HUDEP-2 (cell line): Measurements from ENCODE around the gene FBXL3.
"Not testable (repeated sequence)": the region's sequence is repeated elsewhere in the genome, so short reads cannot be mapped to it uniquely, and the experiment has no call there.

Experiments used
- DNase-seq, 76 experiments: peaks; one replicate each; lab custom pipeline; 2025; ENCODE audit not compliant: unreplicated experiment in 76 of 76; lab: John Stamatoyannopoulos, UW

FBXL3 gene

GRCh38 chr13:76991796-76992547 is 35.0 kb downstream of the FBXL3 start, which contains the start of gene CLN5:
TSS of gene CLN5 (plus strand) at chr13:76992081. CDS start at chr13:76992099, 18 bp downstream.
- peak in 75 of 76 experiments; percentile 14 to 93 (median 86) for DNase-seq

- DNase-seq = peak in 2 of 76 experiments; percentile 36 to 37
Measured at GRCh38 chr13:76991432-76991795, 35.5 kb downstream of the FBXL3 start.

GRCh38 chr13:76983676-76984075 is 43.3 kb downstream of the FBXL3 start:
- no peak for DNase-seq

DNA sequence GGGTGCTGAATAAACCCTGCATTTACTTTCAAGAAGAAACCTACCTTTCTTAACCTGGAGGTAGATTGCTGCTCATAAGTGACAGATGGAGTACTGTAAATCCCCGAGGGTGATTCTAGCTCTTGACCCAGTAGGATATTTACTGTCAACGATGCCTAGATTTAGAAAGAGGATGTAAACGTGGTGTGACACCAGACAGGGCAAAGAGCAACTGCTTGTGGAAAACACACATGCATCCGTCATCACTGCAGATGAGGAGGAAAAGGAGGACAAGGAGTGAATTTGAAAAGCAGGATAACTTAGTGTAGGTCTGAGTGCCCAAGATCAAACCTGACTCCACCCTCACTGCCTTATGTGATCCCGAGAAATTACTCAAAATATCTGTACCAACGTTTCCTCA is 44.9 kb downstream of the FBXL3 start:
- DNase-seq = no peak

DNA sequence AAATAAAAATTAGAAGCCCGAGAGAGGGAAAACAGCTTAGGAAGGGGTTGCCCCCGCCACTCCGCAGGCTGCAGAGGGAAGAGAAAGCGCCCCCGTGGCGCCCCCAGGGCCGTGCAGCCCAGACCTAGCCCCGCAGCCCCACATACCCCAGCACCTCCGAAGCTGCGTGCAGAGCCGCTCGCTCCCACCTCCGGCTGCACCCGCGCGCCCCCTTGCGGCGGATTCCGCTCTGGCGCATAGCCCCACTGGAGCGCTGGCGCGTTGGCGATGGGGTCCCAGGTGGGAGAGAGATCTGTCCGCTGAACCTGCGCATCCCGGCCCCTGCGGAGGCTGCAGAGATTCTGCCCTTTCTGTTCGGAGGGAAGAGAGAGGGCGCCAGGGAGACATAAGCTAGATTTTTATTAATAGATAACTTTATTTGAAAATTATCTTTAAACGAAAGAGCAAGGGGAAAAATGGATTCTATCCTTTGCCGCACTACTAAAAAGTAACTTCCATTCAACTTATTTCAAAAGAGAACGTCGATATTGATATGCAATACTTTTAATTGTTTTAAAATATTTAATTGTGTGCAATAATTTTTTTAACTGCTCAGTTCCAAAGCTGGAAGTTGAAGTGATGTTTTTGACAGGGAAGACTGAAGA is 46.8 kb downstream of the FBXL3 start:
- DNase-seq = peak in 68 of 76 experiments; percentile 4 to 80 (median 52)

GRCh38 chr13:76976929-76977328 is 50.0 kb downstream of the FBXL3 start:
- no peak for DNase-seq

GRCh38 chr13:76976490-76976889 is 50.5 kb downstream of the FBXL3 start:
- DNase-seq = no peak

DNA sequence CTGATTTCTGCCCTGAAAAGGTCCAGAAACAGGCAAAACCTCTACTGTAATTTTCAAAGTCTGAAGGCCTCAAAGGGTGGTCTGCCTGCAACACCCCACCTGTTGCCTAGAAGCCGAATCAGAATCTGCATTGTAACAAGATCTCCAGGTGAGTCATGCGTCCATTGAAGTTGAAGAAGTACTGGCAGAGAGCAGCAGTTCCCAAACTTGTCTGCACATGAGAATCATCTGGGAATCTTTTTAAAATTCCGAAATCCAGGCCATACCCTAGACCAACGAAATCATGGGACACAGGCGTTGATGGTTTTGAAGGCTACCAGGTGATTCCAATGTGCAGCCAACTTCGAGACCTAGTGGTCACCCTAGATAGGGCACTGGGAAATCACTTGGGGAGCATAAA is 51.1 kb downstream of the FBXL3 start:
- DNase-seq = no peak

GRCh38 chr13:76974618-76974975 is 52.4 kb downstream of the FBXL3 start:
- DNase-seq = no peak

DNA sequence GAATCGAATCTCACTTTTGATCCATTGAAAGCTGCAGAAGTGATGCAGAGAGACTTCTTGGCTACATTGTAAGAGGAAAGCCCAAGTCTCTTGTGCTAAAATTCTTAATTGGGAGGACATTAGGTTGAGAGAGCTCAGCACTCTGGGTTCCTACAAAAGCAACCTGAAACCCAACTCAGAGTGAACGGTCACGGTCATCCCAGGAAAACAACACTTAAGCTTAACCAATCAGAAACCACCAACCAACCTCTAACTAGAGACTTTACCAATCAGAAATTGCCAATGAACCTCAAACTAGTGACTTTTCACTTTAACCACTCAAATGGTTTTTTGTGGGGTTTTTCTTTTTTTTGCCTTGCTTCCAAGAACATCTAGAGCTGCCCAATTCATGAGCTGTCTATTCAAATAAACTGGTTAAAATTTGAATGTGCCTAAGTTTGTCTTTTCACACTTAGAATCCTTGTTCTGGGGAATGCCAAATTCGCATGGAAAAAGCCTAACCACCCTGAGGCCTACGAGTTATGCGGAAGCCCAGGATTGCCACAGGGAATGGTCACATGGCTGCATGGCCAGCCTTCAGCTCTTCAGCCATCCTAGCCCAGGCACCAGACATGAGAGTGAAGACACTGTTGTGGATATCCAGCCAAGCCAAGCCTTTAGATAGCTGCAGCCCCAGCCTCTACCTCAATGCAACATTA is 52.9 kb downstream of the FBXL3 start:
- DNase-seq = no peak

DNA sequence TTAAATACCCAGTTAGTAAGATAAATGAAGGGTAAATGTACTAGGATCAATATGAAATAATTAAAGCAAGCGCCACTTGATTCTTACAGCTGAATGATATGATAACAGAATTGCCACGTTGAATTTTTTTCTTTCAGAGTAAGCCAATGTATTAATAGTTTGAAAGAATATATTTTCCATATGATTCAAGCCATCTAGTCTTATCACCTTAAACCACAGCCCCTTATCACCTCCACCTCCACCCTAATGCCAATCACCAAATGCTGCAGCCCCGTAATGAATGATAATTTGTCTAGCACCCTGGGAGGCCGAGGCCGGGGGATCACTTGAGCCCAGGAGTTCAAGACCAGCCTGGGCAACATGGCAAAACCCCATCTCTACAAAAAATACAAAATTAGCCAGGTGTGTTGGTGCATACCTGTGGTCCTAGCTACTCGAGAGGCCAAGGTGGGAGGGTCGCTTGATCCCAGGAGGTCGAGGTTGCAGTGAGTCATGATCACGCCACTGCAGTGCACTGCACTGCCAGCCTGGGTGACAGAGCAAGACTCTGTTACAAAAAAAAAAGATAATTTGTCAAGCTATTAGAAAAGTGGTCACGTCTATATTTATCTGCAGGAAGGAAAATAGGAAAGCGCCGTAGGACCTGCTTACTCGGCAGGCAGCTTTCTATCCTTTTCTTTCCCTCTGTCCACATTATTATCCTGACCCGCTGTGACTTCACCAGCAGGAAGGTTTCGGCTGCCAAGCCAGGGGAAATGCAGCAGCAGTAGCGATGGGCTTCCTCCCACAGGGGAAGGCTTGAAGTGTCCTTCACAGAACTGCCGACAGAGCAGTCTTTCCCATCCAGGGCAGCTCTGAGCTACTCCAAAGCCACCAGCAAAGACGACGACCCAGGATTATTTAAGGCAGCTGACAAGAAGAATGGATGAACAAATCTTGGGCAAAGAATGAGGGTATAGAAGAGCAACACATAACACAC is 54.8 kb downstream of the FBXL3 start:
- peak in 25 of 76 experiments; percentile 2 to 67 (median 28) for DNase-seq

DNA sequence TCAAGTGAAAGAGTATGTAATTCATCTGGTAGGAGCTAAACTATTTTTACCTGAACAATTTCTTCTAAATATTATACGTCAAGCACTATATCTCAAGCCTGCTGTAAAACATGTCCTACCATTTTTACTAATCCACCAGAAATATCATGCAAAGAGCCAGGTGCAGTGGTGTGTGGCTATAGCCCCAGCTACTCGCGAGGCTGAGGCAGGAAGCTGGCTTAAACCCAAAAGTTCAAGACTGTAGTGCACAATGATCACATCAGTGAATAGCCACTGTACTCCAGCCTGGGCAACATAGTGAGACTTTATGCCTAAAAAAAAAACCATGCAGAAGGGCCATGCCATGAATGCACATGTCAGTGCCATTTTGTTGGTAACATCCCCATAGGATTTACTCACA is 55.7 kb downstream of the FBXL3 start:
- DNase-seq = peak in 8 of 76 experiments; percentile 3 to 33 (median 10)

DNA sequence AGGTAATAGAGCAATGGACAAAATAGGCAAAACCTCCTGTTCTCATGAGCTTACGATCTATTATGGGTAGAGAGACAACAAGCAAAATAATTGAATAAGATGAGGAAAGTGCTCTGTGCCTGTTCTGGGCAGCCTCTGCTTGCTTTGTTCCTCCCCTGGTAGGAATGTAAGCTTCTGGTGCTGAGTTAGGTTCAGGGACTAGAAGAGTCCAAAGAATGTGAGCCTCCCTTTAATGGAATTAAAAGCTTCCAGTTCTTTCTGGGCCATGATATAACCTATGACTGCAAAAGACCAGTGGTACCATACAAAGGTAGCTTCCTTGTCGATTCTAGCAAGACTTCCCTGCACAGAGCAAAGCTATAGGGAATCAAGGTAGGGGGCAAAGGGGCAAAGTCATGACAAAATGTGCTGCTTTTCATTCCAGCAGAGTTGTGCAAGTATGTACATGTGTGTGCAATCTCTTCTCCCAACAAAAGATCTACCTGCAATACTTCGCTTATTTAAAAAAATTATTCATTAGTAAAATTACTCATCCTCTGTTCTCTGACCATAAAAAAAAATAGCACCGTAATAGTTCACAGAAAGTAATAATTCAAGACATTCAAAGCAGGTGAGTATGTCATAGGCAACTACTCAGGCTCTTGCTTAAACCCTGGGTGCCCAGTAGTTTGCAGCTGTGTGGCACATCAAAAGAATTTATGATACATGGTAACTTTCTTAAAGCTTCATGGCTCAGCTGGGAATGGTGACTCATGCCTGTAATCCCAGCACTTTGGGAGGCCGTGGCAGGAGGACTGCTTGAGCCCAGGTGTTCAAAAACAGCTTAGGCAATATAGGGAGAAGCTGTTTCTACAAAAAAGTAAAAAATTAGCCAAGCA is 57.2 kb downstream of the FBXL3 start:
- no peak for DNase-seq

DNA sequence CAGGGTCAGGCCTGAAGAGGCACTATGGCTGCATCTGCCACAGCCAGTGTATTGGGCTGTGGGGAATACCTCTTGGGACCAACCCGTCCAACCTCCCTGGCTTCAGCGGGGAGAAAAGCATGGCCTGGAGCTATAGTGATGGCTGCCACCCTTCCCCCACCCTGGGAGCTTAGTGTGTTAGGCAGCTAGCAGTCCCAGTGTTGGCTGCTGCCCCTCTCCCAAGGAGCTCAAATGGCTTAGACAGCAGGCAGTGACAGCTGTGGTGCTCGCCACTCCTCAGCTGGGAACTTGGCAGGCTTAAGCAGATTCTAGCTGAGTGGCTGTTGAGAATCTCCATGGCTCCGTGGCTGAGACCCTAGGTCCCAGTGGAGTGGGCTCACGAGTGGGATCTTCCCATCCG is 58.9 kb downstream of the FBXL3 start:
- DNase-seq = no peak

DNA sequence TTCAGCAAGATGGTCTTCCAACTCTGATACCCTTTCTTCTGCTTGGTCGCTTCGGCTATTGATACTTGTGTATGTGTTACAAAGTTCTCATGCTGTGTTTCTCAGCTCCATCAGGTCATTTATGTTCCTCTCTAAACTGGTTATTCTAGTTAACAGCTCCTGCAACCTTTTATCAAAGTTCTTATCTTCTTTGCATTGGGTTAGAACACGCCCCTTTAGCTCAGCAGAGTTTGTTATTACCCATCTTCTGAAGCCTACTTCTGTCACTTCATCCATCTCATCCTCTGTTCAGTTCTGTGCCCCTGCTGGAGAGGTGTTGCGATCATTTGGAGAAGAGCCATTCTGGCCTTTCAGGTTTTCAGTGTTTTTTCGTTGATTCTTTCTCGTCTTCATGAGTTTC is 59.9 kb downstream of the FBXL3 start:
- no peak for DNase-seq

DNA sequence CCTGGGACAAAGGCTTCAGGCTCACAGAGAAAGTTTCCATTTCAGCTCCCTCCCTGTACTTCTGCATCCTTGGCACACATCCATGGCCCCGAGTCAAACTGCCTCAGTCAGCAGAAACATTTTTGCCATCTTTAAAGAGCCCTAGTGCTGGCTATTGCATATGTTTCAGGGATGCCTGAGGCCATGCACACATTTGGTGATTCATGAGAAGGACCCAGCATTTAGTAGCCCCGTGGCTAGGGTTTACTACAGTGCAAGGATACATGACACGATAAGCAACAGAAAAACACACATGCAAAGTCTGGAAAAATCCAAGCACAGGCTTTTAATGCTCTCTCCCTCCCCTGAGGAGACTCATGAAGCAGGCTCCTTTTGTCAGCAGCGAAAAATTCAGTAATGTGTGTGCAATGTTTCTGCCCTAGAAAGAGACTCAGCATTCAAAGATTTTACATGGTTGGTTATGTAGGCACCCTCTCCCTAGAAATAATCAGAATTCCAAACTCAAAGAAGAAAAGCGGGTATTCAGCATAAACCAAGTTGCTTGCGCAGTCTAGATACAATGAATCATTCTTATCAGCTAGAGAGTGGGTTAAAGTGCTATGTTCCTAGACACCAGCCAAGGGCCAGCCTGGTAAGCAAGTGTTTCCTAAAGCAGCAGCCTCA is 61.1 kb downstream of the FBXL3 start:
- peak in 11 of 76 experiments; percentile 2 to 63 (median 17) for DNase-seq

GRCh38 chr13:76959734-76960133 is 67.2 kb downstream of the FBXL3 start:
- not testable (repeated sequence) for DNase-seq

- DNase-seq = no peak
Measured at GRCh38 chr13:76958841-76959432, 68.0 kb downstream of the FBXL3 start.

- no peak for DNase-seq
Measured at GRCh38 chr13:76955661-76956060, 71.3 kb downstream of the FBXL3 start.
